Astrocyte (in vitro differentiated cells and primary cell): ENCODE data around the gene NYNRIN.

Experiments used
- EZH2 ChIP-seq: IDR thresholded peaks from 2 replicates; pipeline ENCODE4 v1.6.1; 2012; ENCODE audit warnings: mild to moderate bottlenecking, low read length, inconsistent platforms; ENCODE audit not compliant: insufficient read depth
- TF ChIP-seq, protein P1 (sequence below): IDR thresholded peaks from 2 replicates; pipeline ENCODE4 v1.5.1; 2011; ENCODE audit warnings: low read depth, mild to moderate bottlenecking, inconsistent platforms, low read length, moderate library complexity; ENCODE audit not compliant: insufficient read depth

DNA sequence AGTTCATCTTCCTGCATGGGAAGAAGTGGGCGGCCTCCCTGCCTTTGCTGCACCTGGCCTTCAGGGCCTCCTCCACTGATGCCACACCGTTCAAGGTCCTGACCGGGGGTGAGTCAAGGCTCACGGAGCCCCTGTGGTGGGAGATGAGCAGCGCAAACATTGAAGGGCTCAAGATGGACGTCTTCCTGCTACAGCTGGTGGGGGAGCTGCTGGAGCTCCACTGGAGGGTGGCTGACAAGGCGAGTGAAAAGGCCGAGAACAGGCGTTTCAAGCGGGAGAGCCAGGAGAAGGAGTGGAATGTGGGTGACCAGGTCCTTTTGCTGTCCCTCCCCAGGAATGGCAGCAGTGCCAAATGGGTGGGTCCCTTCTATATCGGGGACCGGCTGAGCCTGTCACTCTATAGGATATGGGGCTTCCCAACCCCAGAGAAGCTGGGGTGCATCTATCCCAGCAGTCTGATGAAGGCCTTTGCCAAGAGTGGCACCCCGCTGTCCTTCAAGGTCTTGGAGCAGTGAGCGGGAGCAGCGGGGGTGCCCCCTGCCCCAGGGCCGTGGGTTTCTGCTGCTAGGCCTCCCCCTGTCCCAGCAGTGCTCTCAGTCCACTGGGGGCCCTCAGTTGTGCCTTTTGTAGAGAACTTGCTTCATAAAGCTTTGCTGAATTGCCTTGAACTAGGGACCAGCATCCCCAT, 18.3 kb downstream of the NYNRIN start:
- TF ChIP-seq EZH2 = no peak
- TF ChIP-seq, protein P1, sequence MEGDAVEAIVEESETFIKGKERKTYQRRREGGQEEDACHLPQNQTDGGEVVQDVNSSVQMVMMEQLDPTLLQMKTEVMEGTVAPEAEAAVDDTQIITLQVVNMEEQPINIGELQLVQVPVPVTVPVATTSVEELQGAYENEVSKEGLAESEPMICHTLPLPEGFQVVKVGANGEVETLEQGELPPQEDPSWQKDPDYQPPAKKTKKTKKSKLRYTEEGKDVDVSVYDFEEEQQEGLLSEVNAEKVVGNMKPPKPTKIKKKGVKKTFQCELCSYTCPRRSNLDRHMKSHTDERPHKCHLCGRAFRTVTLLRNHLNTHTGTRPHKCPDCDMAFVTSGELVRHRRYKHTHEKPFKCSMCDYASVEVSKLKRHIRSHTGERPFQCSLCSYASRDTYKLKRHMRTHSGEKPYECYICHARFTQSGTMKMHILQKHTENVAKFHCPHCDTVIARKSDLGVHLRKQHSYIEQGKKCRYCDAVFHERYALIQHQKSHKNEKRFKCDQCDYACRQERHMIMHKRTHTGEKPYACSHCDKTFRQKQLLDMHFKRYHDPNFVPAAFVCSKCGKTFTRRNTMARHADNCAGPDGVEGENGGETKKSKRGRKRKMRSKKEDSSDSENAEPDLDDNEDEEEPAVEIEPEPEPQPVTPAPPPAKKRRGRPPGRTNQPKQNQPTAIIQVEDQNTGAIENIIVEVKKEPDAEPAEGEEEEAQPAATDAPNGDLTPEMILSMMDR = no peak
